Activated CD4-positive, alpha-beta T cell treated with anti-CD3 and anti-CD28 coated beads, Interleukin-2, amount 50 U/mL, for 24 hours (primary cell): Measurements from ENCODE around the gene SRSF4.

Source experiments
- DNase-seq, 2 donors: peaks; one replicate each; pipeline ENCODE4 v3.0.0-alpha.2; 2020; ENCODE audit warnings: low read depth in 1 of 2, low spot score in 1 of 2

The SRSF4 gene

GRCh38 chr1:29201595-29202051, 19.9 kb upstream of the SRSF4 start:
- no peak for DNase-seq

GRCh38 chr1:29200906-29201594, 19.4 kb upstream of the SRSF4 start:
- DNase-seq, result no peak

GRCh38 chr1:29197993-29198392, 16.3 kb upstream of the SRSF4 start:
- DNase-seq, result no peak

- DNase-seq, result no peak
These were observed 15.9 kb upstream of the SRSF4 start for GRCh38 chr1:29197590-29197924.

GRCh38 chr1:29196863-29197589, 15.3 kb upstream of the SRSF4 start:
- no peak for DNase-seq

- no peak for DNase-seq
These were observed 14.2 kb upstream of the SRSF4 start for GRCh38 chr1:29195881-29196291.

GRCh38 chr1:29193879-29194455, 12.3 kb upstream of the SRSF4 start:
- DNase-seq, result no peak

GRCh38 chr1:29190718-29191117, 9.0 kb upstream of the SRSF4 start:
- DNase-seq, result no peak

- no peak for DNase-seq
These were observed 5.0 kb upstream of the SRSF4 start for GRCh38 chr1:29186707-29187106.

- DNase-seq, result no peak
These were observed 4.6 kb upstream of the SRSF4 start for GRCh38 chr1:29186252-29186651.

- DNase-seq, result no peak
These were observed 1.6 kb upstream of the SRSF4 start for GRCh38 chr1:29183287-29183686.

GRCh38 chr1:29180497-29181412, 945 bp downstream of the SRSF4 start:
- peak in 1 of 2 donors; percentile 7 for DNase-seq

GRCh38 chr1:29179641-29180184, 2.0 kb downstream of the SRSF4 start:
- DNase-seq, result no peak

GRCh38 chr1:29177022-29177705, 4.5 kb downstream of the SRSF4 start:
- no peak for DNase-seq

- no peak for DNase-seq
These were observed 5.1 kb downstream of the SRSF4 start for GRCh38 chr1:29176576-29176975.

GRCh38 chr1:29172415-29172939, 9.2 kb downstream of the SRSF4 start:
- DNase-seq, result no peak

- no peak for DNase-seq
These were observed 10.2 kb downstream of the SRSF4 start for GRCh38 chr1:29171521-29171920.

- no peak for DNase-seq
These were observed 10.6 kb downstream of the SRSF4 start for GRCh38 chr1:29171089-29171488.

GRCh38 chr1:29169976-29170375, 11.7 kb downstream of the SRSF4 start:
- DNase-seq, result no peak

- no peak for DNase-seq
These were observed 13.8 kb downstream of the SRSF4 start for GRCh38 chr1:29167904-29168303.
